H9 (cell line): ENCODE data around the gene PLXNA4. TPM values are rescaled to one million over a fixed set of nuclear protein-coding genes. Genes with fewer than 3 reads are reported as not detected.

ENCODE experiments used
- DNase-seq: peaks from one replicate; pipeline ENCODE4 v3.0.0-alpha.2; 2017
- H2AFZ ChIP-seq: one replicate; pipeline ENCODE4 v1.6.1; 2013; ENCODE audit warnings: mild to moderate bottlenecking, low read length, control low read depth, moderate library complexity
- H2AK5ac ChIP-seq: 2 replicates; pipeline ENCODE4 v1.6.1; 2013; ENCODE audit warnings: low read length, control low read depth, mixed read lengths; ENCODE audit not compliant: insufficient read length
- H2BK120ac ChIP-seq: one replicate; pipeline ENCODE4 v1.6.1; 2013; ENCODE audit warnings: low read depth, mild to moderate bottlenecking, low read length, control low read depth, inconsistent platforms; ENCODE audit not compliant: poor library complexity, severe bottlenecking
- H2BK12ac ChIP-seq: 2 replicates; pipeline ENCODE4 v1.6.1; 2013; ENCODE audit warnings: low read length, control low read depth, mixed read lengths, low read depth; ENCODE audit not compliant: insufficient read length
- H2BK15ac ChIP-seq: 2 replicates; pipeline ENCODE4 v1.6.1; 2013; ENCODE audit warnings: low read depth, low read length, control low read depth
- H2BK20ac ChIP-seq: one replicate; pipeline ENCODE4 v1.6.1; 2013; ENCODE audit warnings: low read depth, mild to moderate bottlenecking, low read length, control low read depth, inconsistent platforms; ENCODE audit not compliant: poor library complexity, severe bottlenecking
- H2BK5ac ChIP-seq: 2 replicates; pipeline ENCODE4 v1.6.1; 2013; ENCODE audit warnings: low read length, control low read depth, mixed read lengths; ENCODE audit not compliant: insufficient read length
- H3K14ac ChIP-seq: 2 replicates; pipeline ENCODE4 v1.6.1; 2013; ENCODE audit warnings: low read length, control low read depth; ENCODE audit not compliant: insufficient read depth
- H3K18ac ChIP-seq: 2 replicates; pipeline ENCODE4 v1.6.1; 2013; ENCODE audit warnings: low read depth, mild to moderate bottlenecking, mixed read lengths, low read length, control low read depth; ENCODE audit not compliant: insufficient read length
- H3K23ac ChIP-seq: 2 replicates; pipeline ENCODE4 v1.6.1; 2013; ENCODE audit warnings: low read length, control low read depth, mixed read lengths, low read depth; ENCODE audit not compliant: insufficient read length
- H3K23me2 ChIP-seq: 2 replicates; pipeline ENCODE4 v1.6.1; 2013; ENCODE audit warnings: low read depth, mild to moderate bottlenecking, mixed read lengths, low read length, control low read depth; ENCODE audit not compliant: insufficient read length, poor library complexity, severe bottlenecking
- H3K27ac ChIP-seq: 2 replicates; pipeline ENCODE4 v1.5.1; 2013; ENCODE audit warnings: low read length, control low read depth, mixed read lengths, low read depth; ENCODE audit not compliant: insufficient read length
- H3K27me3 ChIP-seq: 2 replicates; pipeline ENCODE4 v1.6.1; 2013; ENCODE audit warnings: low read length, control low read depth, inconsistent platforms; ENCODE audit not compliant: insufficient read depth
- H3K4ac ChIP-seq: 2 replicates; pipeline ENCODE4 v1.6.1; 2013; ENCODE audit warnings: low read depth, mild to moderate bottlenecking, control low read depth, inconsistent platforms, low read length, moderate library complexity
- H3K4me1 ChIP-seq: 2 replicates; pipeline ENCODE4 v1.6.1; 2013; ENCODE audit warnings: low read length, control low read depth, inconsistent platforms; ENCODE audit not compliant: insufficient read depth
- H3K4me2 ChIP-seq: 2 replicates; pipeline ENCODE4 v1.6.1; 2013; ENCODE audit warnings: low read length, control low read depth, mixed read lengths; ENCODE audit not compliant: insufficient read length, insufficient read depth
- H3K56ac ChIP-seq: 2 replicates; pipeline ENCODE4 v1.6.1; 2013; ENCODE audit warnings: low read depth, mild to moderate bottlenecking, mixed read lengths, low read length, control low read depth; ENCODE audit not compliant: insufficient read length
- H3K79me1 ChIP-seq: 2 replicates; pipeline ENCODE4 v1.6.1; 2013; ENCODE audit warnings: low read depth, mild to moderate bottlenecking, moderate library complexity, low read length, control low read depth, inconsistent platforms; ENCODE audit not compliant: insufficient read depth, poor library complexity, severe bottlenecking
- H3K79me2 ChIP-seq: 2 replicates; pipeline ENCODE4 v1.6.1; 2013; ENCODE audit warnings: low read length, control low read depth, inconsistent platforms; ENCODE audit not compliant: insufficient read depth
- H3K9ac ChIP-seq: 2 replicates; pipeline ENCODE4 v1.6.1; 2013; ENCODE audit warnings: low read length, control low read depth, mixed read lengths; ENCODE audit not compliant: insufficient read length; ENCODE audit errors: extremely low read depth
- H3K9me3 ChIP-seq: one replicate; pipeline ENCODE4 v1.6.1; 2013; ENCODE audit warnings: low read depth, low read length, inconsistent platforms; ENCODE audit not compliant: control insufficient read depth
- H3T11ph ChIP-seq: one replicate; pipeline ENCODE4 v1.6.1; 2013; ENCODE audit warnings: mild to moderate bottlenecking, low read length, control low read depth, inconsistent platforms
- H4K20me1 ChIP-seq: one replicate; pipeline ENCODE4 v1.6.1; 2013; ENCODE audit not compliant: control insufficient read depth, insufficient read length, insufficient read depth
- H4K5ac ChIP-seq: 2 replicates; pipeline ENCODE4 v1.6.1; 2013; ENCODE audit warnings: low read depth, mild to moderate bottlenecking, mixed read lengths, low read length, control low read depth; ENCODE audit not compliant: insufficient read length
- H4K8ac ChIP-seq: replicated peaks from 2 replicates; pipeline ENCODE4 v1.6.1; 2013; ENCODE audit warnings: low read length, control low read depth, mixed read lengths, low read depth; ENCODE audit not compliant: insufficient read length
- H4K91ac ChIP-seq: 2 replicates; pipeline ENCODE4 v1.6.1; 2013; ENCODE audit warnings: low read depth, mild to moderate bottlenecking, moderate library complexity, mixed read lengths, low read length, control low read depth; ENCODE audit not compliant: insufficient read length
- H3K27ac Mint-ChIP-seq, 3 experiments: 2 replicates in 2 of 3; 3 replicates in 1 of 3; pipeline ENCODE4 v1.8.0; 2020 to 2021; ENCODE audit warnings: mixed read lengths in 3 of 3, mild to moderate bottlenecking in 1 of 3, moderate library complexity in 1 of 3
- H3K27me3 Mint-ChIP-seq: 2 replicates; pipeline ENCODE4 v1.8.0; 2021; ENCODE audit warnings: low read depth, mild to moderate bottlenecking, moderate library complexity, mixed read lengths
- H3K36me3 Mint-ChIP-seq, 3 experiments: 2 replicates in 2 of 3; 3 replicates in 1 of 3; pipeline ENCODE4 v1.8.0; 2020 to 2021; ENCODE audit warnings: low read depth in 3 of 3, mixed read lengths in 3 of 3; ENCODE audit not compliant: insufficient read depth in 1 of 3
- H3K4me1 Mint-ChIP-seq, 2 experiments: 2 replicates each; pipeline ENCODE4 v1.8.0; 2020; ENCODE audit warnings: mixed read lengths in 2 of 2
- H3K4me3 Mint-ChIP-seq, 2 experiments: 2 replicates in 1 of 2; 3 replicates in 1 of 2; pipeline ENCODE4 v1.8.0; 2020 to 2021; ENCODE audit warnings: mild to moderate bottlenecking in 2 of 2, mixed read lengths in 2 of 2, moderate library complexity in 1 of 2
- H3K9me3 Mint-ChIP-seq, 2 experiments: 2 replicates in 1 of 2; 3 replicates in 1 of 2; pipeline ENCODE4 v1.8.0; 2020; ENCODE audit warnings: mild to moderate bottlenecking in 2 of 2, mixed read lengths in 2 of 2, moderate library complexity in 1 of 2
- CTCF ChIP-seq: fragments of 200-600 bp; sonication (generic); conservative IDR thresholded peaks from 3 replicates; pipeline ENCODE4 v1.8.0; 2021; ENCODE audit warnings: antibody characterized with exemption, mild to moderate bottlenecking
- WGBS: extraction: QIAGEN DNeasy Blood & Tissue Kit; methylation state at CpG from one replicate; pipeline ENCODE4 v1.1.7; 2013; ENCODE audit warnings: missing lambda C conversion rate, low lambda C conversion rate, mixed read lengths; ENCODE audit not compliant: insufficient read length; ENCODE audit errors: extremely low coverage; 5-methylcytosine and 5-hydroxymethylcytosine counted together
- total RNA-seq: library from RNA; stranded (reverse); gene quantifications from 2 replicates; pipeline ENCODE4 v1.2.1, GENCODE V29; 2021

Gene PLXNA4
- total RNA-seq, 1 experiment from 2014 or later: 0.35 TPM

GRCh38 chr7:132082394-132082793, 493.9 kb downstream of the PLXNA4 start:
- Histone ChIP-seq H2BK12ac (no peak overlapping the region), H2AK5ac (no peak overlapping the region), H3K27ac (no peak overlapping the region), H2BK15ac (no peak overlapping the region), H3K23me2 (no peaks in the 10 kb centered on the region), H4K5ac (no peak overlapping the region), H3K56ac (no peak overlapping the region), H3K4me2 (no peak overlapping the region), H3K18ac (no peak overlapping the region), H3K9me3 (no peaks in the 10 kb centered on the region), H4K91ac (no peak overlapping the region), H3T11ph (no peak overlapping the region), H3K4ac (no peak overlapping the region), H2AFZ (no peak overlapping the region), H4K20me1 (no peaks in the 10 kb centered on the region), H2BK5ac (no peak overlapping the region), H3K27me3 (no peaks in the 10 kb centered on the region), H3K14ac (no peak overlapping the region), H3K23ac (no peak overlapping the region), H2BK120ac (no peak overlapping the region), H3K79me1 (no peaks in the 10 kb centered on the region), H3K4me1 (no peaks in the 10 kb centered on the region), H3K9ac (no peak overlapping the region), H3K79me2 (no peaks in the 10 kb centered on the region), H2BK20ac (no peak overlapping the region), H4K8ac (no peak overlapping the region)
- Mint-ChIP-seq H3K36me3 (no peaks in the 10 kb centered on the region), H3K27ac (no peak overlapping the region), H3K4me1 (peaks cover 9 to 11% of the 10 kb centered on the region in 2 experiments), H3K9me3 (no peaks in the 10 kb centered on the region; a peak in 1 of 5 replicates), H3K4me3 (no peak overlapping the region), H3K27me3 (peaks cover 10% of the 10 kb centered on the region)
- no peak for TF ChIP-seq CTCF
- no CpG with 5 or more reads among the region's 1 CpG for WGBS
- DNase-seq: no peak
